Brain microvascular endothelial cell (primary cell): ENCODE results near the gene GFER.

Experiments
- DNase-seq: peaks from one replicate; pipeline ENCODE4 v3.0.0-alpha.2; 2020
- H3K27ac ChIP-seq: fragments of 250-450 bp; sonication (Bioruptor Pico); 2 replicates; pipeline ENCODE4 v1.5.1; 2020; ENCODE audit warnings: mild to moderate bottlenecking, moderate library complexity
- H3K27me3 ChIP-seq: fragments of 250-450 bp; sonication (Bioruptor Pico); replicated peaks from 2 replicates; pipeline ENCODE4 v1.5.1; 2020; ENCODE audit warnings: mild to moderate bottlenecking
- H3K36me3 ChIP-seq: fragments of 250-450 bp; sonication (Bioruptor Pico); replicated peaks from 2 replicates; pipeline ENCODE4 v1.5.1; 2020; ENCODE audit warnings: mild to moderate bottlenecking
- H3K4me3 ChIP-seq: 2 replicates; pipeline ENCODE4 v1.5.1; 2011; ENCODE audit warnings: low read depth, mild to moderate bottlenecking, control low read depth, low read length, moderate library complexity
- in situ Hi-C: cut with HindIII; loops from 2 replicates; pipeline ENCODE4 v1.10.0; 2017; ENCODE audit warnings: low sequenced_read_pairs, low pct_ligation_motif_present
- TF ChIP-seq, protein P1 (sequence below): IDR thresholded peaks from 2 replicates; pipeline ENCODE4 v1.5.1; 2011; ENCODE audit warnings: low read depth, mild to moderate bottlenecking, moderate library complexity, low read length, control low read depth, inconsistent platforms; ENCODE audit errors: missing control alignments

GFER gene

DNA sequence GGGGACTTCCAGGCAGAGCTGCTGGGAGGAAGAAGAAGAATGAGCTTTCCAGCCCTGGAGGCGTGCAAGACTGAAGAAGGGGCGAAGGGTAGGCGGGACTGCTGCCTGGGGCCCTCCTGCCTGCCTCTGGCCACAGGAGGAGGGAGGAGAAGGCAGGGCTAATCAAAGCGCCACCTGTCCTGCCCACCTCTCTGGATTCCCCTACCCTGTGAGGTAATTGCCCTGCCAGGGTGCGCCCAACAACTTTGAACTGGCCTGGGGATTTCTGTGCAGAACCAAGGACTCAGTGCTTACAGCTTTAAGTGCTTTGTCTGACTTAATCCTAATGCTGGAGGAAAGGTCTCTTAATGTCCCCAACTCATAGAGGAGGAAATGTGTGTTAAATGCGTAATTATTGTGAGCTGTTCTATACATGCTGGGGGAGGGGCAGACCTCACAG is 2.6 kb upstream of the GFER start, which contains the start of gene NOXO1:
NOXO1 (minus strand) TSS at position 72 of the 439 bp plus-strand sequence. CDS start 290 bp downstream, outside the sequence.
- Histone ChIP-seq H3K4me3 (no peak within 1 kb of the TSS), H3K36me3 (peaks cover 33% of the 10 kb centered on the region), H3K27me3 (peaks cover 34% of the 10 kb centered on the region), H3K27ac (no peak within 1 kb of the TSS)
- in situ Hi-C loops = no loop called here
- TF ChIP-seq, protein P1, sequence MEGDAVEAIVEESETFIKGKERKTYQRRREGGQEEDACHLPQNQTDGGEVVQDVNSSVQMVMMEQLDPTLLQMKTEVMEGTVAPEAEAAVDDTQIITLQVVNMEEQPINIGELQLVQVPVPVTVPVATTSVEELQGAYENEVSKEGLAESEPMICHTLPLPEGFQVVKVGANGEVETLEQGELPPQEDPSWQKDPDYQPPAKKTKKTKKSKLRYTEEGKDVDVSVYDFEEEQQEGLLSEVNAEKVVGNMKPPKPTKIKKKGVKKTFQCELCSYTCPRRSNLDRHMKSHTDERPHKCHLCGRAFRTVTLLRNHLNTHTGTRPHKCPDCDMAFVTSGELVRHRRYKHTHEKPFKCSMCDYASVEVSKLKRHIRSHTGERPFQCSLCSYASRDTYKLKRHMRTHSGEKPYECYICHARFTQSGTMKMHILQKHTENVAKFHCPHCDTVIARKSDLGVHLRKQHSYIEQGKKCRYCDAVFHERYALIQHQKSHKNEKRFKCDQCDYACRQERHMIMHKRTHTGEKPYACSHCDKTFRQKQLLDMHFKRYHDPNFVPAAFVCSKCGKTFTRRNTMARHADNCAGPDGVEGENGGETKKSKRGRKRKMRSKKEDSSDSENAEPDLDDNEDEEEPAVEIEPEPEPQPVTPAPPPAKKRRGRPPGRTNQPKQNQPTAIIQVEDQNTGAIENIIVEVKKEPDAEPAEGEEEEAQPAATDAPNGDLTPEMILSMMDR = no peak
- DNase-seq = no peak

DNA sequence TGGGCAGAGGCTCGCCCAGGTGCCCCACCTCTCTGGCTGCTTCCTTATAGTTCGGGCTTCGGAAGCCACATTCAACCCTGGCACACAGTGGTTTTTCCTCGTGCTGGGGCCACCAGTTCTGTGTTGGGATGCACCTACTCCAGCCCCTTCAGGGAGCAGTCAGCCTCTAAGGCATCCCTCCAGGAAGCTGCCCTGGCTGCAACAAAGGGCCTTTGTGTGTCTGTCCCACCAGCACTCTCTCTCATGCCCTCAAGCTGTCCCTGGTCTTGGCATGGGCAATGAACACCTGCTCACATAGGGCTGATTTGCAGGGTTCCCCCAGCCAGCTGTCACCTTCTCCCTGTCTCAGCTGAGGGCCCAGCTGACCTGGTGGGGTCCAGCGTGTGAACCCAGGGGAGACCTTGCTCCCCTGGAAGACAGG is 2.0 kb upstream of the GFER start:
- no peak for DNase-seq
- TF ChIP-seq, protein P1 = no peak
- no peak overlapping the region for H3K4me3 ChIP-seq
- no peak overlapping the region for H3K27ac ChIP-seq
- peaks cover 34% of the 10 kb centered on the region for H3K27me3 ChIP-seq
- in situ Hi-C loops = no loop called here
- H3K36me3 ChIP-seq = peaks cover 32% of the 10 kb centered on the region

GRCh38 chr16:1982991-1983543 is 926 bp upstream of the GFER start:
- in situ Hi-C loops = no loop called here
- DNase-seq = no peak
- Histone ChIP-seq H3K27me3 (peaks cover 34% of the 10 kb centered on the region), H3K36me3 (peaks cover 24% of the 10 kb centered on the region), H3K27ac (no peak overlapping the region), H3K4me3 (peak overlapping the region; percentile 72)
- TF ChIP-seq, protein P1 = peak; percentile 36

GRCh38 chr16:1984347-1985225 is 593 bp downstream of the GFER start:
- no peak for DNase-seq
- in situ Hi-C loops = no loop called here
- Histone ChIP-seq H3K27ac (peak overlapping the region; percentile 58), H3K27me3 (peaks cover 39% of the 10 kb centered on the region), H3K36me3 (peaks cover 15% of the 10 kb centered on the region), H3K4me3 (peak overlapping the region; percentile 72)
- TF ChIP-seq, protein P1 = no peak

DNA sequence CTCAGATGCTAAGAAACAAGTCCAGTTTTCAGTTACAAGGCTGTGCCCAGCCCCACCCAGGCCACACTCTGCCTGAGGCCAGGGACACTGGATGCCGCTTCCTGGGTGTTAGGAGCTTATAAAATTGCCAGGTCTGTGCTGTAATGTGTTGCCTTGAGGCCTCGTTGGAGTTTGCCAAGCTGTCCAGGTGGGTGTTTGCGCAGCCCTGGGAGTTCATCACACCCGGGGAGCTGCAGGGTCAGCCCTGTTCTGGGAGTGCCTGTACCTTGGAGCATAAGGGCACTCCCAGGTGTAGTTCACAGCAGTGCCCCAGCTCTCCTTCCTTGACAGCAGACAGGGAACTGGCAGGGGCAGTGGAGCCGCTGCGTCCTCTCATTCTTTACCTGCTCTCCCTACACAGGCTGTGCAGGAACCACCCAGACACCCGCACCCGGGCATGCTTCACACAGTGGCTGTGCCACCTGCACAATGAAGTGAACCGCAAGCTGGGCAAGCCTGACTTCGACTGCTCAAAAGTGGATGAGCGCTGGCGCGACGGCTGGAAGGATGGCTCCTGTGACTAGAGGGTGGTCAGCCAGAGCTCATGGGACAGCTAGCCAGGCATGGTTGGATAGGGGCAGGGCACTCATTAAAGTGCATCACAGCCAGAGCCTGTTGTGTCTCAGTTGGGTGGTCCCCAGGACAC is 1.6 kb downstream of the GFER start:
- in situ Hi-C loops = no loop called here
- peaks cover 34% of the 10 kb centered on the region for H3K27me3 ChIP-seq
- DNase-seq = no peak

More for the DNA sequence above, 1.6 kb downstream of the GFER start:
- Histone ChIP-seq H3K36me3 (peaks cover 15% of the 10 kb centered on the region), H3K27ac (no peak overlapping the region), H3K4me3 (peak overlapping the region; percentile 72)
- TF ChIP-seq, protein P1 = no peak
